Globus pallidus (tissue), 1 donor: ENCODE measurements around the gene PACSIN2.
A peak's percentile ranks its signal among the peaks of the same experiment; 100 is the strongest.

Experiments used
- DNase-seq: peaks from one replicate; pipeline ENCODE4 v3.0.0-alpha.2; 2015; ENCODE audit warnings: low spot score

The PACSIN2 gene

DNA sequence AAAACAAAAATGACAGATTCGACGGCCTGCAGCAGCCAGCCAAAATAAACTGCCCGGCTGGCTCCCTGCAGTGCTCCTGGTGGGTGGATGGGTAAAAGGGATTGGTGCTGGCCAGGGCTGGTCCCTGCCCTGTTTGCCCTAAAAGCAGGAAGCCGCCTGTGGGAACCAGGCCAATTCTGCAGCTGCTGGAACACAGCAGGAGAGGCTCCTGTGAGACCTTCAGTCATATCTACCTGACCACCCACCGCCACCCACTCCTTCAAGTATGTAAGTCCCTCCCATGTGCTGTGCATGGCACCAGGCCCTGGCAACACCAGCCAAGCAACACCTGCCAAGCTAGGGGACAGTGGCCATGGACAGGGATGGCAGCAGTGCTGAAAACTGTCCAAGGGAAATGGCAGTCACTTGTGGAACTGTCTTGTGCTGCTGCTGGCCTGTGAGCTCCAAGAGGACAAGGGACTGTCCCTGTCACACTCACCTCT, 109.2 kb downstream of the PACSIN2 start:
- no peak for DNase-seq

- no peak for DNase-seq
Observed at GRCh38 chr22:42905217-42905616, 109.7 kb downstream of the PACSIN2 start.

GRCh38 chr22:42904050-42904449, 110.9 kb downstream of the PACSIN2 start:
- no peak for DNase-seq

DNA sequence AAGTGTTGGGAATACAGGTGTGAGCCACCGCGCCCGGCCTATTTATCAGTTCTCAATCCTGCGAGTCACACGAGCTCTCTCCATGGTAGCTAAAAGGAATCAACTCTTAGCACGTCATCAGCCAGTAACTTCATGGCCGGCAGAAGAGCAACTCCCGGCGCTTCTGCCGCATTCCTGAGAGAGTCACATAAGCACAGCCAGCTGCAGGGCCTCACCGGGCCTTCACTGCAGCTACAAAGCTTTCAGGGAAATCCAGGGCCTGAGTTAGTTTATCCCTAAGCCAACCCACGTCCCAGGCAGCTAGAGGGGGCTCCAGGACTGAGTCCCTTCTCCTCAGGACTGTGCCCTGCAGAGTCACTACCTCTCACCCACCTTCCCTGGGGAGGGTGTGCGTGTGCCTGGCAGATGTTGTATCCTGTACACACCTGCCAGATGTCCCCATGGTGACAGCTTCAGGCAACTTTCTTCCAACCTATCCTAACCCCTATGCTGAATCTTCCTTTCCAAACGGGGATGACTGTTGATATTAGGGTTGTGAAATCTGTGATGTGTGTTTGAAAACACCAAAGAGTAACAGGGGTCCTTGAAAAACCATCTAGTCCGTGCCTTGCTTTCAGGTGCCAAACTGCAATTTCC, 112.0 kb downstream of the PACSIN2 start:
- DNase-seq: no peak

DNA sequence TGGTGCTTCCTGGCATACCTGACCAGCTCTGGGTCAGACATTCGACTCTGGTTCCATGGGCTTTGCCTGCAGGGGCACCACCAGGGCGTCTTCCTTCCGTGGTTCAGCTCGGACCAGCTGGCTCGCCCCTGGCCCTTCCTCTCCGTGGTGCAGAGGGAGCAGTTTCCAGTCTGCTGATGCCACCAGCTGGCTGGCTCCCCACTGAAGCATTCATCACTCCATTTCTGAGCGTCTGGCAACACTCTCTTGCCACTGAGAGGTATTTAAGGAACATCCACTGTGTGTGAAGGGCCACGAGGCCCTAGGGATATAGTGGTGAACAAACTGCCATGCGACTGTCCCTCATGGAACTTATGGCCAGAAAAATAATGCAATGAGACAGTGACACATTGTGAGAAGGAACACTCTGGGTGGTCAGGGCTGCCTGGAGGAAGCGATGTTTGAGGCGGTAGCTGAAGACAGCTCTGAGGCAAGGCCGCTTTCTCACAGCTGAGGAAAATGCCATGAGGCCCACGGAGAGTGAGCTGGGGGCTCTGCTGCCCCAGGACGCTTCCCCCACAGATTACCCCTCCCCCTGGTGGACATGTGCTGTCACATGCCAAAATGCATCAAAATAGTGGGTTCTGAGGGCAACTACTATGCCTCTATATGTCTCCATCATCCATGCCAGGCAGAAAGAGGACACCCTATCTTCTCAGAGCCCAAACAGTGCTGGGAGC, 113.0 kb downstream of the PACSIN2 start:
- DNase-seq: no peak

DNA sequence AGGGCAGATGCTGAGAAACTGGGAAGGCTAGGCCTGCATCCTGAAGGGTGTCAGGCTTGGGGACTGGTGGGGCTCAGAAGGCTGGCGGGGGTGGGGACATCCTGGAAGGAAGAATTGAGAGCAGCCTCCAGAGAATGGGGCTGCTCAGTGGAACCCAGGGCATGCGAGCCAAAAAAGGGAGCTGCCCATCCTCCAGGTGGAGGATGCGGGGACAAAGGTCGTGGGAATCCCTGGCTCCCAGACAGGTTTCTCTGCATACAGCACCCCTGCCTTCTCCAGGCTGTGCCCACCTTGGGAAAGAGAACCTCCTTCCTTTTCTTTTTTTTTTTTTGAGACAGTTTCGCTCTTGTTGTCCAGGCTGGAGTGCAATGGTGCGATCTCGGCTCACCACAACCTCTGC, 117.0 kb downstream of the PACSIN2 start:
- DNase-seq: no peak

GRCh38 chr22:42895541-42895981, 119.4 kb downstream of the PACSIN2 start:
- peak; percentile 41 for DNase-seq

DNA sequence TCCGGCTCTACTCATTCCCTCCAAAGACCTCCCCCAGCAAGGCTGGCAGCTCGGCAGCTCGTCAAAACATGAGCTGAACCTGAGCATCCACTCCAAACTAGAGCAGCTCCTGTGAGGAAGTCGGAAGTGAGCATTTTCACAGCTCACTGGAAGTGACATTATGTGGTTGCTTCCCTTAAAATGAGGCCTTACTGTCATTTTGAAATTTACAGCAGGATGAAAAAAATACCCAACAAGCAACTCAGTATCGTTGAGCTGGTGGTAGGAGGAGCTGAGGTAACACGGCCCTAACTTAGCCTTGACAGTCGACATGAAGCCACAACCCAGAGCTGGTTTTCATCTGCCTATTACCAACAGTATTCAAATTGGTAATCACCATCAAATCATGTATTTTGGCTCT, 119.9 kb downstream of the PACSIN2 start:
- no peak for DNase-seq

DNA sequence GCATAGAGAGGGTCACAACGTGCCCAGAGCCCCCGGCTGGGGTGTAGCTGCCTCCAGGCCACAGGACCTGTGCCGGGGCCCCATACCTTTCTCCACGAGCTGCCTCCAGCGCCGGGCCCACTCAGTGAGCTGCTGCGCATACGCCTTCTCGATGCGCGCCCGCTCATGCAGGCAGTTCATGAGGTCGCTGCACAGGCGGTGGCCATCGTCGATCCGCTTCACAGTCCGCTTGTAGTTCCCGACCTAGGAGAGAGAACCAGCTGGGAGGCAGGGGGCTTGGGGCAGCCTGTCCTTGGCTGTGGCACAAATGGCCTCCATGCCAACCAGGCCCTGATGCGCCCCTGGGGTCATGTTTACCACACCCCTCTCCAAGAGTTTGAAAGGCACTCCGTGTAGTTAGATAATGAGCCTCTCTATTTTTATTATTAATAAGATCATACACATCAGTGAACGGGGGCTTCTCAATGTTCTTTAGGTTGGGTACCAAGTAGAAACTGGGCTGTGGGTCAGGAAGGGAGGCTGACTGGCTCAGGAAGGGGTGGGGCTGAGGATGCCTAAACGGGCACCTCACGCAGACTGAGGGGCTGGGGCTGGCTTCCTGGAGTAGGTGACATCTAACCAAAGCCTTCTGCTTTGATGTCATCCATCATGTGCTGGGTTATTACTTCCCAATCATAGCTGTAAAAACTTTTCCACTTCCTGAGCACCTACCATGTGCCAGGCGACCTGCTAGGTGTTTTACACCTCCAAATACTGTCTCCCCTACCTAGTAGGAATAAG, 121.4 kb downstream of the PACSIN2 start:
- DNase-seq: no peak

DNA sequence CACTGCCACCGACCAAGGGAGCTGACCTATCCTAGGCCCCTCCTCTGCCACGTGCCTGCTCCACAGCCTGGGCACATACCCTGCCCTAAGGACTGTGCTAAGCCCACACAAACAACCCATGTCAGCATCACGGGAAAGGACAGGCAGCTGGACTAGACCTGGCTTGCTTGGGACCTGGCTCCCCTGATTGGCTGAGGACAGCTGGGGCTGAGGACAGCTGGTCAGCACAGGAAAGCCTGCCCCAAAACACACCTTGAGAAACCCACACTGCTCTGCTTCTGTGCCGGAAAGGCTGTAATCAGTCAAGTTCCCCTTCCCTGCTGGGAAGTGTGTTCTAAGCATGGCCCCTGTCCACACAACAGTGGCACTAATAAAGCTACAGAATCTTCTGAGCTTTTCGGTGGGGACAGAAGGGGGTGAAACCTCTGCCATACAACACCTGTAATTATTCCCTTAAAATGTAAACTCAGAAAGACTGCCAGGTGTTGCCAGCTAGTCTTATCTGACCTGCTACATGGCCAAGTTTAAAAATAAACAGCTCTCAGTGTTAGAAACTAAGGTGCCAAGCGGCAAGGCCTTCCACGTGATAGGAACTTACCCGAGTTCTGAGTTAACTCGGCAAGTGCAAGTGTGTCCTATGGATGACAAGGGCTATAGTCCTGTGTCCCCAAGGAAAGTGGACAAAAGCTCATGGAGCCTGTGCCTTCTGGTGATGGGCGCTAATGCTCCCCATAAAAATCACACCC, 122.2 kb downstream of the PACSIN2 start:
- no peak for DNase-seq

GRCh38 chr22:42892156-42892555, 122.8 kb downstream of the PACSIN2 start:
- no peak for DNase-seq

DNA sequence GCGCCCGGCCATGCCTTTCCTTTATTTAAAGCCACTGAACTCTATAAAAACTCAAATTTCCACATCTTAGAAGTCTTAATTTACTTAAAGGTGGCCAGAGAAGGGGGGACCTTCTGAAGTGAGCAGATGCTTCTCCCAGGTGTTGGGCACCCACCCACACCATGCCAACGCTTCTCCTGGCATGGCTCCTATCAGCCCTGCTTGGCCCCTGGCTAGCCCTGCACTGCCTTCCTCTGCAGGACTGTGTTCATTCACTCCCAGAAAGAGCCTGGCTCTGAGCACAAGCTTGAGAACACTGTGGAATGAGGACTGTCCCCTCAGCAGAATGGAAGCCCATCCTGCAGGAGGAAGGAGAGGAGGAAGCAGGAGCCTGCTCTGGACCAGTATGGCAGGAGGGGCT, 123.3 kb downstream of the PACSIN2 start:
- no peak for DNase-seq

DNA sequence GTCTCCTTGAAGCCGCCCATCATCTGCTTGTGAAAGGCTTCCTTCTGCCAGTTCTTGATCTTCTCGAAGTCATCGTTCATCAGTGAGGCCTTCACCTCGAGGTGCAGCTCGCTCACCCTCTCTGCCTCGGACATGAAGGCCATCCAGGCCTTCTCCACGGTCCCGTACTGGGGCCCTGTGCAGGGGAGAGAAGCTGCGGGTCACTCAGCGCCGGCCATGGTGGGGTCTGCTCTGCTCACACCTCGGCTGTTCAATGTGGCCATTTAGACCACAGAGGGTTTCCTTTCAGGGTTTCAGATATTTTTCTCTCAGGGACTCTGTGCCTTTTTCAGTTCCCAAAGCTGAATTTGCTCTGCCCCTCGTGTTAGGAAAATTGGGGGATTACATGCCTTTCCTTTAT, 123.9 kb downstream of the PACSIN2 start:
- no peak for DNase-seq

- peak; percentile 70 for DNase-seq
Observed at GRCh38 chr22:42889304-42889703, 125.6 kb downstream of the PACSIN2 start.

GRCh38 chr22:42887523-42888507, 127.1 kb downstream of the PACSIN2 start:
- DNase-seq: no peak

DNA sequence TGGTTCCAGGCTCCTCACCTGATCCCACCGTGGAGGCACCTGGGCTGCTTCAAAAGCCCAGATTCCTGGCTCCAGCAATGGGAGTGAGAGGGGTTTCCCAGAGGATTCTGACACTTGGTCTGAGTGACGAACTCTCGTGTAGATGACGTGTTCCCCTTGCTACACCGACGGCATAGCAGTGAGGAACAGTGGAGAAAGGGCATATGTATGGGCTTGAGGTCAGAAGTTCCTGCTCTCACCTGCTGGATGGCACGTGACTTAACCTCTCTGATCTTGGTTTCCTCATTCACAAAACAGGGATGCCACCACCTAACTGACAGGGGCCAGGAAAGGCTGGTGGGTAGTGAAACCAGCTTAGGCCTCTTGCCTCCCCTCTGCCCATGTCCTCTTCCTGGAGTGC, 127.8 kb downstream of the PACSIN2 start:
- no peak for DNase-seq

GRCh38 chr22:42885446-42885845, 129.5 kb downstream of the PACSIN2 start:
- no peak for DNase-seq

- DNase-seq: no peak
Observed at GRCh38 chr22:42884616-42885375, 130.2 kb downstream of the PACSIN2 start.

DNA sequence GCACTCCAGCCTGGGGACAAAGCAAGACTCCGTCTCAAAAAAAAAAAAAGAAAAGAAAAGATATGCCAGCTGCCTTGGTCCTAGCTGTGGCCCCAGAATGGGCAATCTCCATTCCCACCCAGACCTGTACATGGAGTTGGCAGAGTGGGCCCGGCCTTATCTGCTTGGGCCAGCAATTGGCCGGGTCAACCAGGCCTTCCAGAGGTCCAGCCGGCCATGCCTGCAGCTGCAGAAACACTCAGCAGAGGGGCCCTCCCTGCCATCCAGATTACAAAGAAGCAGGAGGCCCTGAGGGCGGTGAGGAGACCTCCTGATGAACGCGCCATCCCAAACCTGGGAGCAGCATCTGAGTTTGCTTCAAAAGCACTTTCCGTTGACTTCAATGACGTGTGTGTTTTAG, 131.0 kb downstream of the PACSIN2 start:
- no peak for DNase-seq

DNA sequence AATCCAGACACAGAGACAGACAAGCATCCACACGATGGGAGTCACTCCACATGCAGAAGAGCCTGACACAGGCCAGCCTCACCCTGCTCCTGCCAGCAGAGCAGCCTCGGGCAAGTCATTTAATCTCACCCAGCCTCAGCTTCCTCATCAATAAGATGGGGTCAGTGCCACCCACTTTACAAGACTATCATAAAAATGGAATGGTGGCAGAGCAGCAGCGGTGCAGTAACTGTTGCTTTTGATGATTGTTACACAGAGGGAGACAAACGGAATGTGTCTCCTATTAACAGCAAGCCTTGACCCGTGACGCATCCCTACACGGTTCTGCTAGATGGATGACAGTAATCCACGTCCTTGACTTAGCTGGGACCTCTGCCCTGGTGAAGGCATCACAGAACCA, 131.8 kb downstream of the PACSIN2 start:
- no peak for DNase-seq
